Inferior parietal cortex (tissue), 1 donor: ENCODE results near the gene HAVCR1.
"Not testable (repeated sequence)": the region's sequence is repeated elsewhere in the genome, so short reads cannot be mapped to it uniquely, and the experiment has no call there.

Experiments
- DNase-seq: peaks from one replicate; pipeline ENCODE4 v3.0.0-alpha.2; 2016; ENCODE audit errors: extremely low spot score

Gene HAVCR1

DNA sequence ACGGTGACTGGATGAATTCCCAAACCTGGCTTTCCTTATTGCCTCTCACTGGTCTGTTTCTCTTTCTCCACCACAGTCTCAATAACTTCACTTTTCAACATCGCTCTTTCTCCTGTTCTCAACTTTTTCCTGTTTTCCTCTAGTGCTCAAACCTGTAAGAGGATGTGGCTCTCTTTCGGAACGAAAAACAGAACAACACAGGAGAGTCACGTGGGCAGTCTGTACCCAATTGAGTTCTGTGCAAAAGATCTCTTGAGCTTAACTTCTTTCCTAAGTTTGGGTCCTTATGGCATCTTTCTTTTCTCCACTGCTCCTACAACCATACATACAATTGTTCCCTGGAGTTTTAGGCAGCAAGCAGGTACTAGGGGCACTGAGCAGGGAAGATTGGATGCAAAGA lies 8.9 kb downstream of the HAVCR1 start:
- no peak for DNase-seq

DNA sequence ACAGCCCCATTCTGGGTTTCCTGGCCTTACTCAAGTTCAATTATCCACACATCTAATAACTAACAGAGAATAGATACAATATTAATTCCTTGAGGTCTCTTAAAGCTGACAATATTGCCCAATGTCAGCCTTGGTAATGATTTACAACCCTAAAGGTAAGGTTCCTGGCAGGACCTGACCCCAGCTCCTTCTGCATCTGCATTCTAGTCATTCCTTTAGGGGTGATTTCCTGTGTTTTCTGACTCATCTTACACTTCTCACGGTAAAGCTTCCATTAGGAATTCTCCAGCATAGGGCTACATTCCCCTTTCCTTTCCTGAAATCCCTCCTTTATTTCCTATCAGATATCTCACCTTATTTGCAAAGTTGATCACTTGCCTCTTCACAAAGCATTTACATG lies 9.3 kb downstream of the HAVCR1 start:
- DNase-seq, result no peak

DNA sequence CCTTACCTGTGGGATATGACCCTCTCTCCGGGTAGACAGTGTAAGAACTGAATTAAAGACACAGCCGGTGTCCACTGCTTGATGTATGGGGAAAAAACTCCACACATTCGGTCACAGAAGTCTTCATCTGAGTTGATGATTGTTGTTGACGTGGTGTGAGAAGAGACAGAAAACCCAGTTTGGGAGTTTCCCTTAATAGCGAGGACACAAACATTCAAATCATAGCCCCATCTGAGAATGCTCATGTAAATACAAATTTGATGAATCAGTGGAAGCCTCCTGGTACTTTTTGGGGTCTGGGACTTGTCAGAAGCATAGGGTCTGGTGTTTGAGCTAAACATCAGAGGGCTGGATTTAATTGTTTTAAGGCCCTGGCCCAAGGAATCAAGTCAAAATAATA lies 11.0 kb downstream of the HAVCR1 start:
- no peak for DNase-seq

DNA sequence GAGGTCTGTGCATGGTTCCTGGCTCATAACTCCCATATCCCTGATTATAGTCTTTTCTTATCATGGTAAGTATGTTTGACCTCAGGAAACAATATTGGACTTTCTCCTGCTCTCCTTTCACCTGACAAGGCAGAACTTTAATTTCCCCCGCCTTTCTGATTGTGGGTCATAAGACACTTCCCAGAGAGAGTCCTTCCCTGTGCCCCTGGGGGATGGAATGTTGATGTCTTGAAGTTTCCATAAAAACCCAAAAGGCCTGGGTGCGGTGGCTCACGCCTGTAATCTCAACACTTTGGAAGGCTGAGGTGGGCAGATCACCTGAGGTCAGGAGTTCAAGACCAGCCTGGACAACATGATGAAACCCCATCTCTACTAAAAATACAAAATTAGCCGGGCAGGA lies 11.9 kb downstream of the HAVCR1 start:
- not testable (repeated sequence) for DNase-seq

DNA sequence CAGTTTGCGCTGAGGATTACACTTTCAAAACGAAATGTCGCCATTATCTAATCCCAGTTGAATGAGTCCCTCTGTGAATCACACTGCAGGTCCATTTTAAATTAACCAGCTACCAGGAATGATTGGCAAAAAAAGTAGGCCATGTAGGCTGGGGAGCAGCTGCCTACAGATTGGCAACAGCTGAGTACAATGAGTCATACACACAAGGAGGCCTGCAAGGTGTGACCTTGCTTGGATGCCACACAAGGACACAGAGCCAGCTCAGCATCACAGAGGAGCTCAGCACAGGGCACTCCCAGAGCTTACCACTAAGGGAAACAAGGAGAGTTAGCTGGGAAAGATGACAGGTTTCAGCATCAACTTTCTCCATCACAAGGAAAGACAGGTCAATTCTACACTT lies 12.9 kb downstream of the HAVCR1 start:
- peak; percentile 32 for DNase-seq

DNA sequence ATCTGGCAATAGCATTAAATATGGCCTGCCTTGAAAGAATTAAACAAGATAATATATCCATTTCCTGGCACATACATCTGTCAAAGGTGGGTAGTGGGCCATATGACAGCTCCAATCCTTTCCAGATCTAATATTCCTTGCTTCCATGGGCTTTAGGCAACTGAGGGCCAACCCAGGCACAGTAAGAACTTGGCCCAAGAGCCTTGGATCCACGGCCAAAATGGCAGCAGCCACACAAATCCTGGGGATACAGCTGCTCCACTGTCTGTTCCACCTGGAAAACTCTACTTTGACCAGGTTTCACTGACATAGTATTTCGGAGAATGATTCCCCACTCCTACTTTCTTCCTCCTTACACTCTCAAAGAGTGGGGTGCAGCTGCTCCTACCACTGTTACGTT lies 13.3 kb downstream of the HAVCR1 start:
- no peak for DNase-seq

DNA sequence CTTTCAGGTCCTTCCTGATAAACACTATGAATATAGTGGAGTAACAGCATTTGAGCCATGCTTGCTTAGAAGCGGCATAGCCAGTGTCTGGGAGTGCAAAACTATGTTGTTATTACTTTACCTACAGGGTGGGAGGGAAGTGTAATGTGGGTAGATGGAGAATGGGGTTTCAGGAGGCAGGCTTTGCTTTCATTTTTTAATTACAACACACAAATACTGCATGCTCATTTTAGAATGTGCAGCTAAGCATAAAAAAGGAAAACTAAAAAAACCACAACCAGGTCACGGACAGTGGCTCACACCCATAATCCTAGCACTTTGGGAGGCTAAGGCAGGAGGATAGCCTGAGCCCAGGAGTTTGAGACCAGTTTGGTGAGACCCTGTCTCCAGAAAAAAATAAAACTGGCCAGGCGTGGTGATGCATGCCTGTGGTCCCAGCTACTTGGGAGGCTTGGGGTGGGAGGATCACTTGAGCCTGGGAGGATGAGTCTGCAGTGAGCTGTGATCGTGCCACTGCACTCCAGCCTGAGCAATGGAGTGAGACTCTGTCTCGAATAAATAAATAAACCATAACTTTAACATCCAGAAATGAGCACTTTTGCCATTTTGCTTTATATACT lies 20.2 kb downstream of the HAVCR1 start:
- no peak for DNase-seq

DNA sequence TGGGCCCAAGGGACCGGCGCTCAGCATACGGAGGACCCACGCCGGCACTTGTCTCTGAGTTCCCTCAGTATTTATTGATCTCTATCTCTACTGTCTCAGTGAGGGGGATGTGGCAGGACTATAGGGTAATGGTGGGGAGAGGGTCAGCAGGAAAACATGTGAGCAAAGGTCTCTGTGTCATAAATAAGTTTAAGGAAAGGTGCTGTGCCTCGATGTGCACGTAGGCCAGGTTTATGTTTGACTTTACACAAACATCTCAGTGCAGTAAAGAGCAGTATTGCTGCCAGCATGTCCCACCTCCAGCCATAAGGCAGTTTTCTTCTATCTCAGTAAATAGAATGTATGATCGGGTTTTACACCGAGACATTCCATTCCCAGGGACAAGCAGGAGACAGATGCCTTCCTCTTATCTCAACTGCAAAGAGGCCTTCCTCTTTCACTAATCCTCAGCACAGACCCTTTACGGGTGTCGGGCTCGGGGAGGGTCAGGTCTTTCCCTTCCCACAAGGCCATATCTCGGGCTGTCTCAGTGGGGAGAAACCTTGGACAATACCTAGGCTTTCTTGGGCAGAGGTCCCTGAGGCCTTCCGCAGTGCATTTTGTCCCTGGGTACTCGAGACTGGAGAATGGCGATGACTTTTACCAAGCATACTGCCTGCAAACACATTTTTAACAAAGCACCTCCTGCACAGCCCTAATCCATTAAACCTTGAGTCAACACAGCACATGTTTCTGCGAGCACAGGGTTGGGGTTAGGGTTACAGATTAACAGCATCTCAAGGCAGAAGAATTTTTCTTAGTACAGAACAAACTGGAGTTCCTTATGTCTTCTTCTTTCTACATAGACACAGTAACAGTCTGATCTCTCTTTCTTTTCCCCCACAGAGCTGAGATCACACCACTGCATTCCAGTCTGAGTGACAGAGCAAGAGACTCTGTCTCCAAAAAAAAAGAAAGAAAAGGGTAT lies 24.5 kb downstream of the HAVCR1 start:
- not testable (repeated sequence) for DNase-seq

DNA sequence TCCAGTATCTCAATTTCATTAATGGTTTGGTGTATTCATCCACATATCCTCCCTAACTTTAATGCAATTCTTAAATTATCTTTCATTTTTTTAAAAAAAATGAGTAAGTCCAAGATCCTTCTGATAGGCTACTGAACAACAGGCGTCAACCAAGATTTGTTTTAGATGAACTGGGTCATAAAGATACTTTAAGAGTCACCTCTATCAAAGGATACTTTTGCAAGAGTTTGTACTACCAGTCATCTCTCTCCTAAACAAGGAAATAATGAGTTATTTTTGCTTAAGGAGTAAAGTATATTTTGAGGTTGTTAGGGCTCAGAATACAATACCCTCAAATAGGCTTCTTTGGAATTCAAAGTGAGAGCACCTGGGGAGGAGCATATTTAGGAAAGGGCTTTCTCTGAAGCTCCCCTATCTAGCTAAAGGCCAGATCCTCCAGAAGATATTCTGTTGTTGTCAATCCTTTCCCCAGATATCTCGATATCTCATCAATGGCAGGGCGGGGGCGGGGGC lies 25.8 kb downstream of the HAVCR1 start:
- DNase-seq, result no peak

DNA sequence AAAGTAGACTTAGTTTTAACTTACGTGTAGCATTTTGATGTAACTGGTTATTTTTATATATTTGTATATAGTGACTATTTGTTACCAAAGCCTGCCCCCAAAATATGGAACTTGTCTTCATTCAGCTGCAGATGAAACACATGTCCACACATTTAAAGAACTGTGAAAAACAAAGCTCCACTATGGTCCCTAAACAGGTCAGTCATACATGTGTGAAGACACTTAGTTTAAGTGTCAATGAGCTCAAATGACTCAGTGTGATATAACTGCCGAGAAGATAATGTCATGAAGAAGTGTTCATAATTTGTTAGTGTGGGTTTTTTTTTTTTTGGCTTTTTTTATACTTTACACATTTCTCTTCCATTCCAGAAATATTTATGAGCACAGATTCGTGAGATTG lies 28.2 kb downstream of the HAVCR1 start:
- DNase-seq, result no peak

DNA sequence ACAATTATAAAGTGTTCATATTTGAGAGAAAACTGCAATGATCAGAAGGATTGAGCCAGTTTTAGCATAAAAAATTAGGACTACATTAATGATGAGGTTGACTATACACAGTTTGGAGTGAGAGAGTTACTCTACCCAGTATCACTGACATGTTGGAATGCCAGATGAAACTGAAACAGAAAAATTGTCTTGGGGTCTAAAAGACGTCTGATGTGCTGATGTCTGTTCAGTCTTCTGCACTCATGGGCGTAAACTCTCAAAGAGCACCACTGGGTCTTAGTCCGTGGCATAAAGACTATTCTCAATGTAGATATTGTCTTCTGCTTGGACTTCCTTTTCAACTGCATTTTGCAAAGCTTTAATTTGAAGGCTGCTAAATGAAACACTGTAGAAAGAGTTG lies 29.5 kb downstream of the HAVCR1 start:
- DNase-seq, result no peak

DNA sequence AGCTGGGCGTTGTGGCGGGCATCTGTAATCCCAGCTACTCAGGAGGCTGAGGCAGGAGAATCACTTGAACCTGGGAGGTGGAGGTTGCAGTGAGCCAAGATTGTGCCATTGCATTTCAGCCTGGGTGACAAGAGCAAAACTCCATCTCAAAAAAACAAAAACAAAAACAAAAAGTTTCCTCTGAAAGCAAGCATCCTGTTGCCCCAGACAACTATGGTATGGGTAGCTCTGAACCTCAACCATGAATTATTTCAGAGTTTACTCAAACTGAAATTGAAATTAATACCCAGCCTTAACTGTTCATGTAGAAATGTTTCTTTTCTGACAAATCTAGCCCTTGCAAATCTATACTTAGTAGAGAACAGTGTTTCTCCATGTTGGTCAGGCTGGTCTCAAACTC lies 31.3 kb downstream of the HAVCR1 start:
- DNase-seq, result not testable (repeated sequence)

DNA sequence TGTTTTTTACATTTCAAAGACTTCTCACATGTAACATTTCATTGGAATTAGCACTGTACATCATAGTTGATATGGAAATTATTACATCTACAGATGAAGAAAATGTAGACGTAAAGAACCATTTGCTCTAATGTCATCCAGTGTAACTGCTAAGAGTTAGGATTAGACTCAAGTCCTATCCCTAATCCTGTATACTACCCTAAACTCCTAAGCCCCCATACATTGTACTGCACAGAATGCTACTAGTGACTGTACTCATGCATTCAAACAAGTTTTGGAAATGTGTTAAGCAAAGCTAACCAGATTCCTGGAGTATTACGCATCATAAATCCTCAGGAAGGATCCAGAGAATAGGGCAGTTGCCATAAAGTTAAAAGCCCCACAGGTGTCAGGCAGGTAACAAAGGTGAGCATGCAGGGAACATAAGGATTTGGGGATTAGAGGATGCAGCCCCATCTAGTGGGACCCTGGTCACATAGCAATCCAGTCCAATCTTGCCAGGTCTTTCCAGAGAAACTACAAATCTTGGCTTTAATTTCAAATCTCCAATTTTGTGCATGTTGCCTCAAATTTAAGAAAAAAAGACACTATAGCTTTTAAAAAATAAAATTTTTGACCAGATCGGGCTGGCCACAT lies 32.0 kb downstream of the HAVCR1 start:
- no peak for DNase-seq

DNA sequence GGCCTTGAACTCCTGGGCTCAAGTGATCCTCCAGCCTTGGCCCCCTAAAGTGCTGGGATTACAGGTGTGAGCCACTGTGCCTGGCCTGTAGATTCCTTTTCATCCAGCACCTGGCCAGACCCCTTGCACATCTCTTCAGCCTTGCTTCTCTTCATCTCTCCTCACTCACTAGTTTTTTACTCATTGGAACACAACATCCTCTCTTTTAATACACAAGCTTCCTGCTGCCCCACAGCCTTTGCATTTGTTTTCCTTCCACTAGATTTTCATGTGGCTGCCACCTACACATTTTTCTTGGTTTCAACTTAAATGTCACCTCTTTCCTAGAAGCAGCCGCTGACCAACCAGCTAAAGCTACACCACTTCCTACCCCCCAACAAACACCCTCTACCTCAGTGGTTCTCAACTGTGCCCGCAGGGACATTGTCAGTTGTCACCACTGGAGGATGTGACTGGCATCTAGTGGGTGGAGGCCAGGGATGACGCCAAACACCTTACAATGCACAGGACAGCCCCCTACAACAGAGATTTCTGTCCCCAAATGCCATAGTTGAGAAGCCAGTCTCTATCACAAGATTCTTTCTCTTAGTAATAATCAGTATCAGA lies 33.7 kb downstream of the HAVCR1 start:
- no peak for DNase-seq

DNA sequence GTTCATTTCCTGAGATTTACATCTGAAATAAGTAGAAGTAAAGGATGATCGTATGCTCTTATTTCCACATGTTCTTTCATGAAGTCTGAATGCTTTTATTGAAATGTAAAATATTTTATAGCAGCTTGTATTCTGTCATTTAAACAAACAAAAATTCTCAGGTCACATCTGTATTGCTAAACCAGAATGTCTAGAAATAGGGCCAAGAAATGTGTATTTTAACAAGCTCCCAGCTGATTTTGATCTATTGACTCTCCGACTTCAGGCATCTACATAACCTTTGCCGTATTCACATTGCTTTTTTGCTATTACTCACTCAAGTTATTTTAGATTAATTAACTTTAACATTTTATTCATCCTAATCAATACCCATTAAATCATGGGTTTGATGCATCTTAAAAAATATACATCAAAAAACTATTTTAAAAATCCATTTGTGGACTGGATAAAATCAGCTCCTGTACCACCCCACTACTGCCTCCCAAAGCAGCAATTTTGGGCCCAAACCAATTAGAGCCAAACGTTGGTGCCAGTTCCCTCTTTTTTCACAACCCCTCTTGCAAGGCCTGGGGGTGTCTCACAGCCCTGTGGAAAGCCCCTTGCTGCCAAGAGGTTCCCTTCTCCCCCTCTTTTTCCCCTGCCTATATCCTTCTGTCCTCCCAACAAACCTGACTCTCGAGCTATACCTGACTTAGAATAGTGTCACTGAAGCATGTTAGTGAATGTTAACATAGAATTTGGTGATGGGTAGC lies 34.5 kb downstream of the HAVCR1 start:
- no peak for DNase-seq

DNA sequence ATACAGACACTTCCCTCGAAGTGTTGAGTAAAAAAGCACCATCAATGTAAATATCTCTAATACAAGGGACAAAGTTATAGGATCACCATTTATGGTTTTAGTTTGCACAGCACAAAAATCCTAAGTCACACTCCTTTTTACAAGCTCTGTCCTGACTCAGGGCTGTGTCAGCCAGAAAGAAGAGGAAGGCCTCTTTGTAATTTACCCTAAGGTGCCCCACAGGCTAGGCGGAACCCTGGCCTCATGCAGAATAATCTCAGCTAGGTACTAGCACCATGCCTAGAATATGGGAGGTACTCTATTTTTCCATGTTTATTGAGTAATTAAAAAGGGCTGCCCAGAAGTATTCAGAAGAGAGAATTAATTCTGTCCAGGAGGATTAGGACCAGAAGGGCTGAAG lies 36.9 kb downstream of the HAVCR1 start:
- no peak for DNase-seq

DNA sequence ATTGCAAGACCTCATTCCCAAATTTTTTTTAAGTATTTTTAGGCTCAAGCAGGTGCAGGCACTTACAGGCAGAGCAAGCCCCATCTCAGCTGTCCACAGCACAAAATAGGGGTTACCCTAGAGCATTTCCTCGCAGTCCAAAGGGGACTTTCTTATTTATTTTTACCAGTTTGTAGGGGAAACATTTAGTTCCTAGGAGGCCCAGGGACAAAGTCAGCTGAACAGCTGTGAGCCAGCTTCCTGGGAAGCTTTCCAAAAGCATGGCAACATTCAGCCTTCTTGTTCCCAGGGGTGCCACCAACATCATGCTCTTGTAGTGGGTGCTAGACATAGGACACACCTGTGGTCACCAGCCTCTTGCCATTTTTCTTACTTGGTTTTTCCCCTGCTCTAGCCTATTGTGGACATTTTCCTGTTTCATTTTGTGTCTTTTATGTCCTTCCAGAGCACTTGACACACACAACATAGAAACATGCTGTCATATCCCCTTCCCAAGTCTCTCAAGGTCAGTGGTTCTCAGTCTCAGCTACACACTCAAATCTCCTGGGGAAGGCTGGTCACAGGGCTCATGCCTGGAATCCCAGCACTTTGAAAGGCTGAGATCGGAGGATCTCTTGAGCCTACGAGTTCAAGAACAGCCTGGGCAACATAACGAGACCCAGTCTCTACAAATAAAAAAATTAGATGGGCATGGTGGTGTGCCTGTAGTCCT lies 38.2 kb downstream of the HAVCR1 start:
- no peak for DNase-seq

DNA sequence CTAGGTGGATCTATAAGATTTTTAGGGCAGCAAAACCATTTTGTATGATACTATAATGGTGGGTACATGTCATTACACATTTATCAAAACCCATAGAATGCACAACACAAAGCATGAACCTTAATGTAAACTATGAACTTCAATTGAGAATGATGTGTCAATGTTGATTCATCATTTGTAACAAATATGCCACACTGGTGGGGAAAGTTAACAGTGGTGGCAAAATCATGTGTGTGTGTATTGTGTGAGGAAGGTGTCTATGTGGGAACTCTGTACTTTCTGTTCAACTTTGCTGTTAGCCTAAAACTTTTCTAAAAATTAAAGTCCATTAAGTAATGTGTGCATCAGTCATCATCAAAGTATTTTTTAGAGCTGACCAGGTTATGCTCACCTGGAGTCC lies 38.9 kb downstream of the HAVCR1 start:
- DNase-seq, result no peak

DNA sequence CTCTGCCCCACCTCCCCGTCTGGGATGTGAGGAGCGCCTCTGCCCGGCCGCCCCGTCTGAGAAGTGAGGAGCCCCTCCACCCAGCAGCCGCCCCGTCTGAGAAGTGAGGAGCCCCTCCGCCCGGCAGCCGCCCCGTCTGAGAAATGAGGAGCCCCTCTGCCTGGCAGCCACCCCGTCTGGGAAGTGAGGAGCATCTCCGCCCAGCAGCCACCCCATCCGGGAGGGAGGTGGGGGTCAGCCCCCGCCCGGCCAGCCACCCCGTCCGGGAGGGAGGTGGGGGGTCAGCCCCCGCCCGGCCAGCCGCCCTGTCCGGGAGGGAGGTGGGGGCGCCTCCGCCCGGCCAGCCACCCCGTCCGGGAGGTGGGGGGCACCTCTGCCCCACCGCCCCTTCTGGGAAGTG lies 44.8 kb downstream of the HAVCR1 start:
- not testable (repeated sequence) for DNase-seq

DNA sequence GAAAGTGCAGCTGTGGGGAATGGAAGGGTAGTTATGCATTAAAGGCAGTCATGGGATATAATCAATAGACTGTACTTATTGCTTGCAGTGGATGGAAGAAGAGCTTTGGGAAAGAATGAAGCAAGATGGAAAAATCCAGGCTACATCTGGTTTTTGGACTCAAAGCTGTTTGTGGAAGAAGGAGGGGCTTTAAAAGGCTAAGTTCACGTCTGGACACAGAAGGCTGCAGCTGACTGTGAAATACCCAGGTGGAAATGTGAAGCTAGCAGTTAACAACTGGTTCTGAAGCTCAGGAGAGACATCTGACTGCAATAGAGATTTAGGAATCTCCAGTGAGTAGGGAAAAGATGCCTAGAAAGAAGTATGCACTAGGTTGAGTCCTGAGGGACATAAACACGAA lies 52.7 kb downstream of the HAVCR1 start:
- no peak for DNase-seq
